Subcutaneous adipose tissue (tissue), 4 donors: ENCODE results near the gene ARHGEF28. TPM values are rescaled to one million over a fixed set of nuclear protein-coding genes. Genes with fewer than 3 reads are reported as not detected.

Experiments used
- CTCF ChIP-seq: fragments of 450-650 bp; IDR thresholded peaks from one replicate; pipeline ENCODE4 v1.5.1; 2016; ENCODE audit warnings: low read depth, mild to moderate bottlenecking, control low read depth, antibody characterized with exemption, moderate library complexity
- total RNA-seq, 4 donors: library from RNA; depleted of rRNA; stranded (reverse); fragments of >200 nt; gene quantifications; one replicate each; pipeline ENCODE4 v1.1.0, GENCODE V29; 2016

Gene ARHGEF28
- total RNA-seq, 4 donors from 2014 or later, result 9.9 to 46.3 (median 17.3) TPM

GRCh38 chr5:73726071-73726470, 100.1 kb downstream of the ARHGEF28 start:
- TF ChIP-seq CTCF, result no peak

DNA sequence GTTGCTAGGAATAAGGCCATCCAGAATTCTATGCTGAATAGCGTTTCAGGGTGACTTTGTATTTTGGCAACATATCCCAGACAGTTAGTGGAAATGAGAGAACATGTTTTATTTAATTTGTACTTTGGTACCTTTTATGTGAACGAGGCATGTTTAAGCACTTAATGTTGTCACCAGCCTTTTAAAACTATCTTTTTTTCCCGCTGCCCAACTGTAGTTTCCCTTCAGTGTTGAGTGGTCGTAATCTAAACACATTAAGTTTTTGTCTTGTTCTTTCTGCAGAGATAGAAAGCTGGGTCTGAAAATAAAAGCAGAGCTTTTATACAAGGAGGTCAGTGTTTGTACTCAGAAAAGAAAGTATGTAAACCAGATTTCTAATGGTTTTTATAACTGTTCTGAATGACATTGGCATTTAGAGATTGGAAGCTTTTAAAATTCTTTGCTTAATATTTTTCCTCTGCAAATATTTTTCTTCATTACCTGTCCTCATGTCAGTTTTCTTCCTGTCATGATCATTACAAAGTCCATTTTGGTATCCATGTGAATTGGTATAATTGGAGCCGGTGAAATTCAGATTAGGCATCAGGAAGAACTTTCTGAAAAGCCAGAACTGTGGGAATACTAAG, 100.7 kb downstream of the ARHGEF28 start:
- TF ChIP-seq CTCF, result no peak

- no peak for TF ChIP-seq CTCF
Observed at GRCh38 chr5:73727470-73727869, 101.5 kb downstream of the ARHGEF28 start.

GRCh38 chr5:73728493-73729273, 102.7 kb downstream of the ARHGEF28 start:
- TF ChIP-seq CTCF, result no peak

- TF ChIP-seq CTCF, result no peak
Observed at GRCh38 chr5:73729329-73729728, 103.3 kb downstream of the ARHGEF28 start.

DNA sequence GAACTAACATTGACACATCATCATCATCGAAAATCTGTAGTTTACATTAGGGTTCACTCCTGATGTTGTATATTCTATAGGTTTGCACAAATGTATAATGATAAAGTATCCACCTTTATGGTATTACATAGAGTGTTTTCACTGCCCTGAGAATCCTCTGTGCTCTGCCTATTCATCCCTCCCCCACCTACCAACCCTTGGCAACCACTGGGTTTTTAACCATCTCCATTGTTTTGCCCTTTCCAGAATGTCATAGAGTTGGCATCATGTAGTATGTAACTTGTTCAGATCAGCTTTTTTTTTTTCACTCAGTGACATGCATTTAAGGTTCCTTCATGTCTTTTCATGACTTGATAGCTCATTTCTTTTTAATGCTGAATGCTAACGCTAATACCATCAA, 106.0 kb downstream of the ARHGEF28 start:
- no peak for TF ChIP-seq CTCF

GRCh38 chr5:73733219-73733618, 107.2 kb downstream of the ARHGEF28 start:
- TF ChIP-seq CTCF, result no peak
